Measurements from ENCODE around the gene ASPHD2.

The ASPHD2 gene

DNA sequence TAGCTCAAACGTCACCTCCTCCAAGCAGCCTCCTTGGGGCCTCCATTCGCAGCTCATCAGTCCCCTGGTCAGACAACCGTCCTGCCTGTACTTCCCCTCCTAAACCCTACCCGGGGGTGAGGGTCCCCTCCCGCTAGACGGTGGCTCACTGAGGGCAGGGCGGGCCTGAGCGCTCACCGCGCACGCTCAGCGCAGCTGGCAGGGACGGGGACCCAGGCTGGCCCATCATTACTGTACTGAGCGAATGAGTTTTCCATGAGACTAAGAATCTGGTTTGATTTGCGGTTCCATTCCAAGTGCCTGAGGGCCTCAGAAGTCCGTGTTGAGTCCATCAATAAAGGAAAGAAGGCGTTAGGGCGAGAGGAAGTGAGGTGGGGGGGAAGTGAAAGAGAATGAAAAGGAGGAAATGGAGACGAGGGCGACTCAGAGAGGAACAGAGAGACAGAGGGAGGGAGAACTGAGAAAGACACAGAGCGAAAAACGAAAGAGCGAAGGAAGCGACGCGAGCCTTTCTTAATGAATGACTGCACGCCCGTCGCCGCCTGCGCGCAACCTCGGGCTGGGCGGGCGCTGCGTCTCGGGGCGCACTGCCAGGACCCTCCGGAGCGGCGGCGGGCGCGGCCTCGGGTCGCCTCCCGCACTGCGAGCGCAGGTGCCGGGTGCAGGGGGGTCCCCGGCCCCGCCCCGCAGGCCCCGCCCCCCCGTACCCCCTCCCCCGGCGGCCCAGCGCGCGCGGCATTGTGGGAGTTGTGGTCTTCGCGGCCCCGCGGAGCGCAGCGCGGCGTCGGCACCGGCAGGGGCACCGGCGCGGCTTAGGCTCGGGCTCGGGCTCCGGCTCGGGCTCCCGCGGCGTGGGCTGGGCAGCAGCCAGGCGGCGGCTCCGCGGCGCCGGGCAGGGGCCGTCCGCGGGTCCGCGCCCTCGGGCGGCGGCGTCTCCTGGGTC, at the start of gene ASPHD2:
Gene ASPHD2 (plus strand): TSS at position 746 of the 943 bp plus-strand sequence. CDS start 4,356 bp downstream, outside the sequence.
- peak within 1 kb of the TSS; percentile 52 to 61 for H3K4me3 ChIP-seq (ENCODE audit: low read depth in 1 of 2, low read length in 2 of 2)
- H3K4me1 ChIP-seq (ENCODE audit: insufficient read depth, low read length) = peaks cover 32% of the 10 kb centered on the region

GRCh38 chr22:26380072-26380830, 48.8 kb upstream of the ASPHD2 start:
- no peak overlapping the region for H3K4me3 ChIP-seq (ENCODE audit: low read depth in 1 of 2, low read length in 2 of 2)
- no peak overlapping the region for H2AFZ ChIP-seq (ENCODE audit: low read depth, low read length)
- TF ChIP-seq EZH2 (IDR thresholded peaks at IDR 0.05; ENCODE audit: borderline replicate concordance, low read depth, low read length, severe bottlenecking) = no peak
- TF ChIP-seq, protein P1, sequence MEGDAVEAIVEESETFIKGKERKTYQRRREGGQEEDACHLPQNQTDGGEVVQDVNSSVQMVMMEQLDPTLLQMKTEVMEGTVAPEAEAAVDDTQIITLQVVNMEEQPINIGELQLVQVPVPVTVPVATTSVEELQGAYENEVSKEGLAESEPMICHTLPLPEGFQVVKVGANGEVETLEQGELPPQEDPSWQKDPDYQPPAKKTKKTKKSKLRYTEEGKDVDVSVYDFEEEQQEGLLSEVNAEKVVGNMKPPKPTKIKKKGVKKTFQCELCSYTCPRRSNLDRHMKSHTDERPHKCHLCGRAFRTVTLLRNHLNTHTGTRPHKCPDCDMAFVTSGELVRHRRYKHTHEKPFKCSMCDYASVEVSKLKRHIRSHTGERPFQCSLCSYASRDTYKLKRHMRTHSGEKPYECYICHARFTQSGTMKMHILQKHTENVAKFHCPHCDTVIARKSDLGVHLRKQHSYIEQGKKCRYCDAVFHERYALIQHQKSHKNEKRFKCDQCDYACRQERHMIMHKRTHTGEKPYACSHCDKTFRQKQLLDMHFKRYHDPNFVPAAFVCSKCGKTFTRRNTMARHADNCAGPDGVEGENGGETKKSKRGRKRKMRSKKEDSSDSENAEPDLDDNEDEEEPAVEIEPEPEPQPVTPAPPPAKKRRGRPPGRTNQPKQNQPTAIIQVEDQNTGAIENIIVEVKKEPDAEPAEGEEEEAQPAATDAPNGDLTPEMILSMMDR (IDR thresholded peaks at IDR 0.05; ENCODE audit: borderline replicate concordance, extremely low read depth, low read length, poor library complexity, severe bottlenecking) = no peak
- H3K27me3 ChIP-seq (ENCODE audit: insufficient read depth, low read length, poor library complexity) = peaks cover 43% of the 10 kb centered on the region
- H3K9me3 ChIP-seq (ENCODE audit: insufficient read depth, low read length, severe bottlenecking) = no peaks in the 10 kb centered on the region
- no peak overlapping the region for H3K9ac ChIP-seq (ENCODE audit: low read depth, low read length)
- no peak for ATAC-seq (ENCODE audit: insufficient read depth, low read depth)
- no peak overlapping the region for H3K27ac ChIP-seq (ENCODE audit: low read length)
- DNase-seq = no peak
- no peaks in the 10 kb centered on the region for H4K20me1 ChIP-seq (ENCODE audit: insufficient read depth, low read length)
- peaks cover 6% of the 10 kb centered on the region for H3K4me1 ChIP-seq (ENCODE audit: insufficient read depth, low read length)
- no peaks in the 10 kb centered on the region for H3K36me3 ChIP-seq (ENCODE audit: insufficient read depth, low read length)
- H3K79me2 ChIP-seq (ENCODE audit: insufficient read depth, low read length) = no peaks in the 10 kb centered on the region
- no peak overlapping the region for H3K4me2 ChIP-seq (ENCODE audit: insufficient read depth, low read length)

More for the DNA sequence above, at the start of gene ASPHD2:
- Histone ChIP-seq H3K79me2 (ENCODE audit: insufficient read depth, low read length) (no peaks in the 10 kb centered on the region), H3K4me2 (ENCODE audit: insufficient read depth, low read length) (peak within 1 kb of the TSS; percentile 68), H4K20me1 (ENCODE audit: insufficient read depth, low read length) (no peaks in the 10 kb centered on the region), H3K9ac (ENCODE audit: low read depth, low read length) (peak within 1 kb of the TSS; percentile 63), H3K27me3 (ENCODE audit: insufficient read depth, low read length, poor library complexity) (peaks cover 4% of the 10 kb centered on the region), H3K27ac (ENCODE audit: low read length) (peak within 1 kb of the TSS; percentile 91), H2AFZ (ENCODE audit: low read depth, low read length) (peak within 1 kb of the TSS; percentile 75), H3K9me3 (ENCODE audit: insufficient read depth, low read length, severe bottlenecking) (no peaks in the 10 kb centered on the region), H3K36me3 (ENCODE audit: insufficient read depth, low read length) (peaks cover 3% of the 10 kb centered on the region; the same call in 1 of the 2 replicates)
- DNase-seq (peak; percentile 86), ATAC-seq (ENCODE audit: insufficient read depth, low read depth) (peak; percentile 92)
- TF ChIP-seq, protein P1 (IDR thresholded peaks at IDR 0.05; ENCODE audit: borderline replicate concordance, extremely low read depth, low read length, poor library complexity, severe bottlenecking) = no peak
- no peak for TF ChIP-seq EZH2 (IDR thresholded peaks at IDR 0.05; ENCODE audit: borderline replicate concordance, low read depth, low read length, severe bottlenecking)

- no peak for ATAC-seq (ENCODE audit: insufficient read depth, low read depth)
- no peak overlapping the region for H3K4me2 ChIP-seq (ENCODE audit: insufficient read depth, low read length)
- H2AFZ ChIP-seq (ENCODE audit: low read depth, low read length) = no peak overlapping the region
- no peaks in the 10 kb centered on the region for H3K36me3 ChIP-seq (ENCODE audit: insufficient read depth, low read length)
- no peak overlapping the region for H3K4me3 ChIP-seq (ENCODE audit: low read depth in 1 of 2, low read length in 2 of 2)
- TF ChIP-seq, protein P1 (IDR thresholded peaks at IDR 0.05; ENCODE audit: borderline replicate concordance, extremely low read depth, low read length, poor library complexity, severe bottlenecking) = no peak
- TF ChIP-seq EZH2 (IDR thresholded peaks at IDR 0.05; ENCODE audit: borderline replicate concordance, low read depth, low read length, severe bottlenecking) = no peak
- H3K9ac ChIP-seq (ENCODE audit: low read depth, low read length) = no peak overlapping the region
- no peaks in the 10 kb centered on the region for H3K9me3 ChIP-seq (ENCODE audit: insufficient read depth, low read length, severe bottlenecking)
- H3K27ac ChIP-seq (ENCODE audit: low read length) = no peak overlapping the region
- no peaks in the 10 kb centered on the region for H3K79me2 ChIP-seq (ENCODE audit: insufficient read depth, low read length)
- no peak for DNase-seq
- H3K27me3 ChIP-seq (ENCODE audit: insufficient read depth, low read length, poor library complexity) = peaks cover 39% of the 10 kb centered on the region
- no peaks in the 10 kb centered on the region for H4K20me1 ChIP-seq (ENCODE audit: insufficient read depth, low read length)
- H3K4me1 ChIP-seq (ENCODE audit: insufficient read depth, low read length) = no peaks in the 10 kb centered on the region
Observed at GRCh38 chr22:26382782-26383181, 46.3 kb upstream of the ASPHD2 start.
